Aorta (tissue), 5 donors: Measurements from ENCODE around the gene TOX2. TPM values are rescaled to one million over a fixed set of nuclear protein-coding genes. Genes with fewer than 3 reads are reported as not detected.
A peak's percentile ranks its signal among the peaks of the same experiment; 100 is the strongest.

Source experiments
- ATAC-seq: fragments of 200-7000 bp; cut with Tn5 transposase; one replicate; pipeline ENCODE4 v1.9.1; 2022; ENCODE audit warnings: moderate library complexity; ENCODE audit not compliant: low FRiP score
- DNase-seq, 2 donors: peaks; one replicate each; pipeline ENCODE4 v3.0.0-alpha.2; 2020
- H3K27ac ChIP-seq, 2 donors: one replicate each; pipeline ENCODE4 v1.5.1; 2013; ENCODE audit warnings: low read length in 2 of 2, mild to moderate bottlenecking in 2 of 2, moderate library complexity in 2 of 2, control low read depth in 1 of 2, inconsistent platforms in 1 of 2, low read depth in 1 of 2
- H3K27me3 ChIP-seq, 2 donors: one replicate each; pipeline ENCODE4 v1.6.1; 2013; ENCODE audit warnings: control low read depth in 1 of 2, low read length in 1 of 2, mild to moderate bottlenecking in 1 of 2, moderate library complexity in 1 of 2; ENCODE audit not compliant: insufficient read depth in 2 of 2, control insufficient read depth in 1 of 2
- H3K36me3 ChIP-seq, 2 donors: one replicate each; pipeline ENCODE4 v1.6.1; 2013; ENCODE audit warnings: control low read depth in 1 of 2, low read length in 1 of 2, mild to moderate bottlenecking in 1 of 2; ENCODE audit not compliant: insufficient read depth in 2 of 2, control insufficient read depth in 1 of 2
- H3K4me1 ChIP-seq, 2 donors: one replicate each; pipeline ENCODE4 v1.6.1; 2013; ENCODE audit warnings: low read length in 2 of 2, control low read depth in 1 of 2, mild to moderate bottlenecking in 1 of 2, moderate library complexity in 1 of 2; ENCODE audit not compliant: insufficient read depth in 2 of 2, control insufficient read depth in 1 of 2
- H3K4me3 ChIP-seq, 2 donors: one replicate each; pipeline ENCODE4 v1.5.1; 2013; ENCODE audit warnings: low read length in 2 of 2, control low read depth in 1 of 2, mild to moderate bottlenecking in 1 of 2
- H3K9me3 ChIP-seq: one replicate; pipeline ENCODE4 v1.6.1; 2013; ENCODE audit warnings: mild to moderate bottlenecking, low read length; ENCODE audit not compliant: control insufficient read depth
- WGBS, 2 donors: extraction: QIAGEN DNeasy Blood & Tissue Kit; methylation state at CpG; one replicate each; pipeline ENCODE4 v1.1.7; 2013; 5-methylcytosine and 5-hydroxymethylcytosine counted together
- intact Hi-C, 2 donors: fragments of 100-400 bp; cut with DNase I; formaldehyde crosslinking; loops; one replicate each; pipeline versions ENCODE4 v1.14.2 to v1.15.0; 2022
- polyA plus RNA-seq, 2 donors: library from polyadenylated mRNA; stranded (reverse); fragments of 200-250 nt; gene quantifications; one replicate each; pipeline ENCODE4 v1.2.3, GENCODE V29; 2013
- total RNA-seq, 2 donors: library from RNA; stranded (reverse); fragmentation: NEBNext Ultra II Directional; extraction: Animal tissue kit (Norgen Biotek cat#: 25700); gene quantifications; one replicate each; pipeline ENCODE4 v1.2.1, GENCODE V29; 2021
- donor health status: healthy with polysubstance abuse.
- donor health status: Bipolar disorder and iron deficiency.
- donor health status: DM: no; HTN: no; CAD: no.
- donor health status: DM: no; HTN: no; CAD: no.
- donor health status: DM: yes; HTN: yes; CAD: no.

TOX2 gene
- total and polyA plus RNA-seq, 4 donors = 1.1 to 17.2 (median 9.4) TPM

DNA sequence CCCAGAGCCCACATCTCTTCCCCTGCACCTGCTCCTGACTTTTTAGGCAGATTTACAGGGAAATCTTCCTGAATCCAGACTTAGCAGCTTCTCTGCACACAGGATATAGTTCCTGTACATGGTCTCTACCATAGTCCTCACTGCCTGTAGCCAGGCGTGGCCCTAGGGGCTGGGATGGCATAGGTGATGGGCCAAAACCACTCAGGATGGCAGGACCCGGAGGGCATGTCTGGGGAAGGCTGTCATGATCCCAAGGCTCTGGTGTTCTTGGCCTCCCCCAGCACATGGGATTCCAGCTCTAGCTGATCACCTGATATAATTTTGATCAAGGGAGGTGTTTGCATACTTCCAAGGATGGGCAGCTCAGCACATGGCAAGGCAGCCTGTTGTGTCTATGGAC is 58.0 kb downstream of the TOX2 start:
- Histone ChIP-seq H3K4me1 (no peaks in the 10 kb centered on the region), H3K36me3 (no peaks in the 10 kb centered on the region), H3K9me3 (no peaks in the 10 kb centered on the region), H3K27ac (no peak overlapping the region), H3K4me3 (no peak overlapping the region), H3K27me3 (no peaks in the 10 kb centered on the region)
- intact Hi-C loops = no loop called here
- DNase-seq (peak in 1 of 2 donors; percentile 54), ATAC-seq (no peak)
- WGBS, 2 donors = 95 to 96% methylated on average over 2 of the region's 2 CpGs

DNA sequence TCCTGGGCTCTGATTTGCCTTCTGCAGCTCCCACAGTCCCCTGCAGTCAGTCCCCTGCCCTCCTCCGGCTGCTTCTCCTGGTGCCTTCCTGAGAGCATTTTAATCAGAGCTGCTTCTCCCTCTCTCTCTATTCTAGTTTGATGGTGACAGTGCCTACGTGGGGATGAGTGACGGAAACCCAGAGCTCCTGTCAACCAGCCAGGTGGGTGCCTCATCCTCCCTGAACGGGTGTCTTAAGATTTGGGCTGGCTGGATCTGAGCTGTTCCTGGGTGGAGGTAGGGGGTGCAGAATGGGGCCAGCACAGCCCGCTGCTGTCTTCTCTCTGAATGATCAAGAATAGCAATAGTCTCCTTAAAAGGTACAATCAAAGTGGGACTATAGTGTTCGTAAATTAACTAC is 58.6 kb downstream of the TOX2 start:
- Histone ChIP-seq H3K27ac (no peak overlapping the region), H3K36me3 (no peaks in the 10 kb centered on the region), H3K4me3 (no peak overlapping the region), H3K4me1 (no peaks in the 10 kb centered on the region), H3K9me3 (no peaks in the 10 kb centered on the region), H3K27me3 (no peaks in the 10 kb centered on the region)
- ATAC-seq (no peak), DNase-seq (peak in 1 of 2 donors; percentile 22)
- intact Hi-C loops = no loop called here
- WGBS, 2 donors = 90 to 92% methylated on average over 6 of the region's 6 CpGs

DNA sequence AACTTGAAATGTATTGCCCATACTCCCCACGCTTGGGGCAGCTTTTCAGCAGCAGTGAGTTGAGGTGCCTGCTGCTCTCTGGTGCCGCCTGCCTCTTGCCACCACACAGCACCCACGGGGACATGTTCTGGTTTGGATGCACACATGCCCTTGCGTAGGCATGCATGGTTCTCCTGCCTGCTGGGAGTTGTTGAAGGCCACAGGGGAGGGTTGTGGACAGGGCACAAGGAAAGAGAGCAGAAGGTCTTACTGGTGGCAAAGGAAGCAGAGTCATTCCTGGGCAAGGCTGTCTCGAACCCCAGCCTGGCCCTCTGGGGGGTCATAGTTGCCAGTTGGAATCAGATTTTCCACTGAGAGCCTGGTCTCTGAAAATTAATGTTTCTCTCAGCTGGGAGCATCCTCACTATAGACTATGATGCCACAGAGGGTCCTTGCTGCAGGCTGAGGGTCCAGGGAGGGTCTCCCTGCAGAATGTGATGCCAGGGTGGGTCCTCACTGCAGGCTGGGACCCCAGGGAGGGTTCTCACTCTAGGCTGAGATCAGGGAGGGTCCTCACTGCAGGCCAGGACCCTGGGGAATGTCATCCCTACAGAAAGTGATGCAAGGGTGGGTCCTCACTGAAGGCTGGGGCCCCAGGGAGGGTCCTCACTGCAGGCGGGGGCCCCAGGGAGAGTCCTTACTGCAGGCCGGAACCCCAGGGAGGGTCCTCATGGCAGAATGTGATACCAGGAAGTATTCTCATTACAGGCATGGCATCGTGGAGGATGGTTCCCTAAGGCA is 59.2 kb downstream of the TOX2 start:
- 87 to 92% methylated on average over 8 of the region's 8 CpGs for WGBS, 2 donors
- no peak overlapping the region for H3K27ac ChIP-seq
- ATAC-seq = no peak
- no peaks in the 10 kb centered on the region for H3K27me3 ChIP-seq
- H3K4me3 ChIP-seq = no peak overlapping the region
- no peaks in the 10 kb centered on the region for H3K9me3 ChIP-seq
- intact Hi-C loops = no loop called here
- DNase-seq = peak in 1 of 2 donors; percentile 48
- H3K36me3 ChIP-seq = no peaks in the 10 kb centered on the region
- H3K4me1 ChIP-seq = no peaks in the 10 kb centered on the region

DNA sequence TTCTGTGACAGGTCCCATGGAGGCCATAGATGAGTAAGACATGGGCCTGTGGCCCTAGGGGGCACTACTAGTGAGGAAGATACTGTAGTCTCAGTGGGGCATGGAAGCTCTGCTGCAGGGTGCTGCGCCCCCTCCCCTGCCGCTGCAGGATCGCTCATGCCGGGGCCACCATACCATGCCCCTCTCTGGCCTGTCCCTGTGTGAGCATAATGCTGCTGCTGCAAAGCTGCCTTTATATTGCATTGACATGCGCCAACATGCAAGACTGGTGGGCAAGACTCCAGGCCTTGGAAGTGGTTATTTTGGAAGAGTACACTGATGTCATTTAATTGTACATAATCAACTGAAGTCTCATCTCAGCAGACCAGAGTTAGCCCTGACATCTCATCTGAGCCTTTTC is 60.0 kb downstream of the TOX2 start:
- 95 to 96% methylated on average over 5 of the region's 5 CpGs for WGBS, 2 donors

DNA sequence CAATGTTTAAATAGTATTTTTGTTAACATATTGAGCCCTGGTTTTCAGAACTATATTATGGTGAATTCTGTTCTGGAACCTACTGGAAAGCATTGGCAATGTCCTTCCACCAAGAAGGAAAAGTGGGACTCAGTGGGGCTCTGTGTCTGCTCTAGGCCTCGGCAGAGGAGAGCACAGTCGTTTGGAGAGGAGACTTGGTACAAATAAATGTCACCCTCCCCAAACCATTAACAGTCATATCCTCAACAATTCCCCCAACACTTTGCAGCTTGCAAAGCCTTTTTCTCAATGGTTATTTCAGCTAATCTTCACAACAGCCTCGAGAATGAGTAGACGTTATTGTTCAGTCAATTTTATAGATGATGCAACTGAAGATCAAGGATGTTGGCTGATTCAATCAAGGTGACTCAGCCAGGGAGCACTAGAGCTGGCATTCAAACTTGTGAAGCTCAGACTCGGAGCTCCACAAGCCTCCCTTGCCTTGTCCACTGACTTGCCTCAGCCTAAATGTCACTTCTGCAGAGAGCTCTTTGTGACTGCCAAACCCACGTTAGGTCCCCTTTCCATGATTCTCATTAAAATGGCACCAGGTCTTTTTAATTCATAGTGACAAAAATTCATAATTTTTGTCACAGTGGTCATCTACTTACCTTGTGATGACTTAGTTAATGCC is 60.6 kb downstream of the TOX2 start:
- Histone ChIP-seq H3K9me3 (no peaks in the 10 kb centered on the region), H3K27ac (no peak overlapping the region), H3K4me1 (no peaks in the 10 kb centered on the region), H3K36me3 (no peaks in the 10 kb centered on the region), H3K4me3 (no peak overlapping the region), H3K27me3 (no peaks in the 10 kb centered on the region)
- ATAC-seq (no peak), DNase-seq (no peak)
- intact Hi-C loops = no loop called here
- WGBS, 2 donors = 83 to 84% methylated on average over 6 of the region's 6 CpGs

More for the DNA sequence above, 60.0 kb downstream of the TOX2 start:
- no peaks in the 10 kb centered on the region for H3K36me3 ChIP-seq
- H3K4me1 ChIP-seq = no peaks in the 10 kb centered on the region
- no peak overlapping the region for H3K4me3 ChIP-seq
- no peak for ATAC-seq
- H3K27me3 ChIP-seq = no peaks in the 10 kb centered on the region
- no peak for DNase-seq
- H3K27ac ChIP-seq = no peak overlapping the region
- H3K9me3 ChIP-seq = no peaks in the 10 kb centered on the region
- intact Hi-C loops = no loop called here

DNA sequence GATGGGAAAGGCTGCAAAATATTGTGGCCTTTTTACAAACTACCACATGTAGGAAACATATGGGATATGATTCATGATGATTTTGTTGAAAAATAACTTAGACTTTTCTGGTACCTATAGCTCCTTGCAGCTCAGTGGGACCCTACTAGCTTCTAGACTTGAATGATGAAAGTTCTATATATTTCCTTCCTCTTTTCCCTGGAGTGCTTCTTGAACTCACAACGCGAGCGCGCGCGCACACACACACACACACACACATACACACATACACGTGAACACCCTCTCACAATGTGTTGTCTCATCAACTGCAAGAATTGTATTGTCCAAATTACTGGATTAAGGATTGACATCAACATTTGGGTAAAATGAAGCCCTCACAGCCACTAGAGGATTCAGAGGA is 61.9 kb downstream of the TOX2 start:
- Histone ChIP-seq H3K4me1 (no peaks in the 10 kb centered on the region), H3K9me3 (no peaks in the 10 kb centered on the region), H3K27me3 (no peaks in the 10 kb centered on the region), H3K27ac (no peak overlapping the region), H3K36me3 (no peaks in the 10 kb centered on the region), H3K4me3 (no peak overlapping the region)
- intact Hi-C loops = no loop called here
- ATAC-seq = no peak
- DNase-seq = no peak
- 95% methylated on average over 7 of the region's 7 CpGs for WGBS, 2 donors

DNA sequence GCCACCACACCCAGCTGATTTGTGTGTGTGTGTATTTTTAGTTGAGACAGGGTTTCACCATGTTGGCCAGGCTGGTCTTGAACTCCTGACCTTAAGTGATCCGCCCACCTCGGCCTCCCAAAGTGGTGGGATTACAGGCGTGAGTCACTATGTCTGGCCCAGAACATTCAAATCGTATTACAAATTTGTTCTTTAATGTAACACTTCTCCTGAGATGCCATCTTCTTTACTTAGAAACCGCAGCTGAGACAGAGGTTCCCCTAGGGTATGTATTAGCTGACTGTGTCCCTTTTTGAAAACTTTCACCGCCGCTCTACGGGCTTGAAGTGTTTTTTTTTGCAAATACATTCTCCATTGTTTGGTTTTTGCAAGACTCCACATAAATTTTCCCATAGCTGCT is 62.6 kb downstream of the TOX2 start:
- Histone ChIP-seq H3K4me1 (no peaks in the 10 kb centered on the region), H3K4me3 (no peak overlapping the region), H3K36me3 (no peaks in the 10 kb centered on the region), H3K27me3 (no peaks in the 10 kb centered on the region), H3K27ac (no peak overlapping the region), H3K9me3 (no peaks in the 10 kb centered on the region)
- DNase-seq = no peak
- intact Hi-C loops = no loop called here
- no peak for ATAC-seq
- WGBS, 2 donors = 75 to 78% methylated on average over 8 of the region's 8 CpGs

DNA sequence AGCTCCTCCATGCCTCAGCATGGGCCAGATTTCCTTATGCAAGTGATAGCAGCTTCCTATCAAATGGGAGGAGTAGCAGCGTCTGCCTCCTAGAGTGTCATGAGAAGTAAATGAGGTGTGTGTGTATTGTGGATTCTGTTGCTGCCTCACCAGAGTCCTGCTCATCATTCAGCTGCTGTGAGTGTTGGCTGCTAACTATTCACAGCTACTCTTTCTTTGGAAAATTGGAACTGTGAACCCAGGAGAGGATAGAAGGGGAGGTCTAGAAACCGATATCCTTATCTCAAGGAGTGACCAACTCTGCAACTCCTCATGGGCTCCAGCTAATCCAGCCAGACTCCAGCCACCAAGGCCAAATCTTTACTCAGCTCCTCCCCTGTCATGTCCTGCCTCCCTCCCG is 63.3 kb downstream of the TOX2 start:
- intact Hi-C loops = no loop called here
- no peak overlapping the region for H3K27ac ChIP-seq
- H3K4me3 ChIP-seq = no peak overlapping the region
- H3K36me3 ChIP-seq = no peaks in the 10 kb centered on the region
- no peaks in the 10 kb centered on the region for H3K9me3 ChIP-seq
- no peaks in the 10 kb centered on the region for H3K4me1 ChIP-seq
- no peaks in the 10 kb centered on the region for H3K27me3 ChIP-seq
- no peak for ATAC-seq
- 85 to 88% methylated on average over 3 of the region's 3 CpGs for WGBS, 2 donors
- no peak for DNase-seq

DNA sequence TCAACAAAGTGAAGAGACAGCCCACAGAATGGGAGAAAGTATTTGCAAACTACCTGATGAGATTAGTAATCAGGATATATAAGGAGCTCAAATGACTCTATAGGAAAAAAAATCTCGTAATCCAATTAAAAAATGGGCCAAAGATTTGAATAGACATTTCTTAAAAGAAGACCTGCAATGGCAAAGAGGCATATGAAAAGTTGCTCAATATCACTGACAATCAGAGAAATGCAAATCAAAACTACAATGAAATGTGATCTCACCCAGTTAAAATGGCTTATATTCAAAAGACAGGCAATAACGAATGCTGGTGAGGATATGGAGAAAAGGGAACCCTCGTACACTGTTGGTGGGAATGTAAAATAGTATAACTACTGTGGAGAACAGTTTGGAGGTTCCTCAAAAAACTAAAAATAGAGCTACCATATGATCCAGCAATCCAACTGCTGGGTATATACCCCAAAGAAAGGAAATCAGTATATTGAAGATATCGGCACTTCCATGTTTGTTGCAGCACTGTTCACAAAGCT is 65.0 kb downstream of the TOX2 start:
- Histone ChIP-seq H3K4me3 (no peak overlapping the region), H3K27ac (no peak overlapping the region), H3K27me3 (no peaks in the 10 kb centered on the region), H3K36me3 (no peaks in the 10 kb centered on the region), H3K9me3 (no peaks in the 10 kb centered on the region), H3K4me1 (no peaks in the 10 kb centered on the region)
- ATAC-seq = no peak
- DNase-seq = no peak
- WGBS, 2 donors = 90 to 92% methylated on average over 4 of the region's 4 CpGs
- intact Hi-C loops = no loop called here
